HUDEP-2 (cell line): ENCODE measurements around the gene HMG20A.
A peak's percentile ranks its signal among the peaks of the same experiment; 100 is the strongest.

ENCODE experiments used
- DNase-seq, 76 experiments: peaks; one replicate each; lab custom pipeline; 2025; ENCODE audit not compliant: unreplicated experiment in 76 of 76; lab: John Stamatoyannopoulos, UW

The HMG20A gene

DNA sequence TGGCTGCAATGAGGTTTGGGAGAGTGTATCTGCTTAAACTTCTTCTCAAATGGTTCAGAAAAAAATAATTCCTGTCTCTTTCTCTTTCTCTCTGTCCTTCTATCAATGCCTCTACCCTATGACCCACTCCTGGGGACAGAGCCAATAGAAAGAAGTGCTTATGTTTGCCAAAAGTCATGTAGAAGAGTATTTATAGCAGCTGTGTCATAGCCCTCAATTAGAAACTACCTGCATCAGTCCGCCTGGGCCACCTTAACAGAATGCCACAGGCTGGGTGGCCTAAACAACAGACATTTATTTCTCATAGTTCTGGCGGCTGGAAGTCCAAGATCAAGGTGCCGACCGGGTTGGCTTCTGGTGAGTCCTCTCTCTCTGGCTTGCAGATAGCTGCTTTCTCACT is 92.5 kb downstream of the HMG20A start:
- no peak for DNase-seq

DNA sequence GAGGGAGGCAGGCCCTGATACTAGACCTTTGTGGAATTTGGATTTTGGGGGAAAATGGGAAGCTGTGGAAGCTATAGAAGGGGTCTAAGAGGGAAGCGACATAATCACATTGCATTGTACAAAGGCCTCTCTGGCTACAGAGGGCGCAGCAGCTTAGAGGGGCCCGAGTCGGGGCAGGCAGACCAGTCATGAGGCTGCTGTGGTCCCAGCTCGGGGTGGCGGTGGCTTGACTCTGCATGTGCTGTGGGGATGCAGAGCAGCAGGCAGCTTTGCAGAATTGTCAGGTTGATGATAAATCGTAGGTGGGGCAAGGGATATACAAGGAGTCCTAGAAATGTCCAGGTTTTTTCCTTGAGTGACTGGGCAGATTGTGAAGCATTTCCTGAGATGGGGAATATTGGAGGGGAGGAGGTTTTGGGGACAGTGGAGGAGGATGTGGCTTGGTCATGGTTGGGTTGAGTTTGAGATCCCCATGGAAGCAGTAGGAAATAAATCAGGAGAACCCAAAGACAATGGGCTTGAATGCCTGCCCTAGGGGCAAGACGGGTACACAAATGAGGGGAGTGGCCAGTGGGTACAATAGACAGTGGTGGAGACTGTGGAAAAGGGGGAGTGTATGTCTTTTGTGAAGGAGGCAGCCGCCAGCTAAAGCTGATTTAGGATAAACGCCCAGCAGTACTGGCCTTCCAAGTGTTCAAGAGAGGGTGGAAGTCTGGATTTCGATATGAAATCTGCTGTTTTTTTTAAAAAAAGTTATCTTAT is 94.1 kb downstream of the HMG20A start:
- DNase-seq, result no peak

- no peak for DNase-seq
Measured at GRCh38 chr15:77515613-77516012, 94.9 kb downstream of the HMG20A start.

DNA sequence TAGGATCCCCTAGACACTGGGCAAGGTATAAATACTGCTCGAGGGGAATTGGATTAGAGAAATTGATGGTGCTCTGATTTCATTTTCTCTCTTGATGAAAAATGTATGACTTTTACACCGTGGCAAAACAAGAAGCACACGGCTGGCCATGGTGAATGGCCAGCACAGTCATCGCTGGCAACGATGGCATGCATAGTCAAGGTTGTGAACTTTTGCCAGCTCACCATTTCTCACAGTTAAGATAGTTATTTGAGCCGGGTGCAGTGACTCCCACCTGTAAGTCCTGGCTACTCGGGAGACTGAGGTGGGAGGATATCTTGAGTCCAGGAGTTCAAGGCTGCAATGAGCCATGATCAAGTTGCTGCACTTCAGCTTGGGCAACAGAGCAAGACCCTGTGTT is 95.4 kb downstream of the HMG20A start:
- DNase-seq, result no peak

- DNase-seq, result no peak
Measured at GRCh38 chr15:77516786-77517185, 96.1 kb downstream of the HMG20A start.

- no peak for DNase-seq
Measured at GRCh38 chr15:77517579-77517978, 96.9 kb downstream of the HMG20A start.

- DNase-seq, result no peak
Measured at GRCh38 chr15:77518458-77518857, 97.8 kb downstream of the HMG20A start.

GRCh38 chr15:77519540-77519939 is 98.9 kb downstream of the HMG20A start:
- no peak for DNase-seq

DNA sequence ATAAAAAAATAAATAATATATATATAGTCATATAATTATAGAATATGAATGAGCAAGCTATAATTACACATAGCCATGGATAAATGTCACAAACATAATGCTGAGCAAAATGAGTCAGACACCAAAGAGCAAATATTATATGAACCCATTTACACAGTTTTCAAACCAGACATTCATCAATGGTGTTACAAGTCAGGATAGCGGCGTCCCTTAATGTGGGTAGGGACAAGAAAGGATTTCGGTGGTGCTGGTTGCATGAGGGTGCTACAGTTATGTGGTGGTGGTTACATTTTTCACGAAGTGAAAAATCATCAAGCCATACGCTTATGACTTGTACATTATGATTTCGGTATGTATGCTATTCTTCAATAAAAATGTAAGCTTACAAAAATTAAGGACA is 100.5 kb downstream of the HMG20A start:
- DNase-seq, result no peak

- DNase-seq, result no peak
Measured at GRCh38 chr15:77525400-77525811, 104.7 kb downstream of the HMG20A start.

- no peak for DNase-seq
Measured at GRCh38 chr15:77525907-77526594, 105.4 kb downstream of the HMG20A start.

DNA sequence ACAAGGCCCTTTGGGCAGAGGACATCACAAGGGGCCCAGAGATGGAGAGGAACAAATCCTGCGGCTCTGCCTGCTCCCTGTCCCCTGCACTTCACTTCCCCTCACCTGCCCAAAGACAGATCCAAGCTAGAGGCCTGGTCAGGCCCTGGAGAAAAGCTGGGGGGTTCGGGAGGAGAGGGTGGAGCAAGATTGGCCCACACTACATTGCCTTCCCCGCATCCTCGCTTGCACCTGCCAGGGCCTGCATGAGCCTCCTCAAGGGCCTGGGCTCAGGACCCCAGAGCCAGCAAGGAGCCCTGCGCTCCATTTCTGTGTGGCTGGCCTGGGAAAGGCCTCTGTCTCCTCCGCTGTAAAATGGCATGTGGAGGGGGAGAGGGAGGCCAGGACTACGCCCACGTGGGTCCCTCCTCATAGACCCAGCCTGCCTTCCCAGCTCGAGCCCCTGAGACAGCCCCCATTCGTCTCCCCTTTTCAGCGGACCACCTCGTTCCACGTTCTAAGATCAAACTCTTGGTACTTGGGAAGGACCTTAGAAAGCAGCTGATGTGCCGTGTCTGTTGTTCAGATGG is 106.0 kb downstream of the HMG20A start:
- no peak for DNase-seq

DNA sequence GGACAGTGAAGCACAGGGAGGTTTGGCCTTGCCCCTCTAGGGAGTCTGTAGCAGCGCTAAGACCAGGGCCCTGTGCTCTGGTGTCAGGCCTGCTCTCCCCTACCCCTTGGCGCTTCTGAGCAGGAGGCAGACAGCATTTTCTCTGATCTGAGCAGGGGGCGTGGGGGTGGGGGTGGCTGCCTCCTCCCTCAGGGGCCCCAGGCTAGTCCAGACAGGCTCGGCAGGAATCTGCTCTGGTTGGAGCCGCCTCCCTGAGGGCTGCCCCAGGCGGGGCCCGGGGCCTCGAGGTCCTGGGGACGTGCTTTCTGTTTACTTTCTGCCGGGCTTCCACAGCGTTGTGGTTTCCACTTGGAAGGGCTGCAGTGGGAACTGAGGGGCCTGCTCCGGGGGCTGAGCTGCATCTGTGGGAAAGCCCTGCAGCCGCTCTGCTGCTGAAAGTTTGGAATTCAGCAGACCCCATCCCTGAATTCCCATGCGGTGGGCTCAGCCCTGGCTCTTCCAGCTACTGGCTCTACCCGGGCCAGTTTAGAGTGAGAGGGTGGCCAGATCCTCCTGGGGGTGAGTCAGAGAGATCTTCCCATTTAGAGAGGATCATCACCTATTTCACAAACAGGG is 106.6 kb downstream of the HMG20A start:
- DNase-seq, result no peak

GRCh38 chr15:77527831-77528231 is 107.1 kb downstream of the HMG20A start:
- no peak for DNase-seq

GRCh38 chr15:77528290-77528967 is 107.7 kb downstream of the HMG20A start:
- DNase-seq, result no peak

DNA sequence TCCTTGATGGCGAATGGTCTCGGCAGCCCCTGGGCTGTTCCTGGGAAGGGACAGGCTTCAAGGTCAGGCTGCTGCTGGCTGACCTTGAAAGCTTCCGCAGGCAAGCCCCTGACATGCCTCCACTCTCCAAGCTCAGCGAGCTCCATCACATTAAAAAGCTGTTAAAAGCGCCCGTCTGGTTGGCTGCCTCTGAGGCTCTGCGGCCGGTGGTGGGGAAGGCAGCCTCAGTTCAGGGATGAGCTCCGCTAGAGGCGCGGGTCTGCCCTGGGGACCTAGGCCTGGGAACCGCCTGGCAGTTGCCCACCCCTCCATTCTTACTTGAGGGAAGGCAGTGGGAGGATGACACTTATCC is 108.3 kb downstream of the HMG20A start:
- DNase-seq, result no peak

DNA sequence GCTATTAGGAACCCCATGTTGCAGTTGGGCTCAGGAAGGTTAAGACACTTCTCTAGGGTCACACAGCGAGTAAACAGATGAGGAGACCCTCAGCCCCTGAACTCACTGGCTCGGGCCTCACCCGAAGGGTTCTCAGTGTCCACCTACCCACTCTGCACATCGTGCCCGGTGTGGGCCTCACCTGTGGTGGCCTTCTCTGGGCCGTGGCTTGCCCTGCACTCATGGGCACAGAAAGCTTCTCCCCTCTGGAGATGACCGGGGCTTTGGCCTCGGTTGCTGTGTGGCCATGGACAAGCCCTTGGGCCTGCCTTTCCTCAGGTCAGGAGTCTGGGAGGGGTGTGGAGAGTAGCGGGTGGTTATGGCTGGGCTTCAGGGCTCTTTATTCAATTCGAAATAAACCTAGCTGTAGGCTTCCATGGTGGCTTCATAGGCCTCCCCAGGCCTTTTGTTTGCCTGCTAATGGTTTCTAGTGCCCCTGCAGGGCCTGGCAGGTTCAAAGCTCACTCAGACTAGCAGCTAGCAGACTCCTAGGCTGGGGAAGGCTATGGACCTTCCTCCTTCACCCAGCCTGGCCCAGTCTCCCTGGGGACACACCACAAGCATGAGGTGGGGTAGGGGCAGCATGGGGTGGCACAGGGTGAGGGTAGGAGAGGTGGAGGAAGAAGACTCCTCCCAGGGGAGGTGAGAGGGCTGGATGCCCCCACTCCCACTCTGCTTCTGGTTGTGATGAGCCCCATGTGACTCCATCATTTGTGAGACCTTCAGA is 108.9 kb downstream of the HMG20A start:
- DNase-seq, result no peak

- no peak for DNase-seq
Measured at GRCh38 chr15:77530576-77530975, 109.9 kb downstream of the HMG20A start.

DNA sequence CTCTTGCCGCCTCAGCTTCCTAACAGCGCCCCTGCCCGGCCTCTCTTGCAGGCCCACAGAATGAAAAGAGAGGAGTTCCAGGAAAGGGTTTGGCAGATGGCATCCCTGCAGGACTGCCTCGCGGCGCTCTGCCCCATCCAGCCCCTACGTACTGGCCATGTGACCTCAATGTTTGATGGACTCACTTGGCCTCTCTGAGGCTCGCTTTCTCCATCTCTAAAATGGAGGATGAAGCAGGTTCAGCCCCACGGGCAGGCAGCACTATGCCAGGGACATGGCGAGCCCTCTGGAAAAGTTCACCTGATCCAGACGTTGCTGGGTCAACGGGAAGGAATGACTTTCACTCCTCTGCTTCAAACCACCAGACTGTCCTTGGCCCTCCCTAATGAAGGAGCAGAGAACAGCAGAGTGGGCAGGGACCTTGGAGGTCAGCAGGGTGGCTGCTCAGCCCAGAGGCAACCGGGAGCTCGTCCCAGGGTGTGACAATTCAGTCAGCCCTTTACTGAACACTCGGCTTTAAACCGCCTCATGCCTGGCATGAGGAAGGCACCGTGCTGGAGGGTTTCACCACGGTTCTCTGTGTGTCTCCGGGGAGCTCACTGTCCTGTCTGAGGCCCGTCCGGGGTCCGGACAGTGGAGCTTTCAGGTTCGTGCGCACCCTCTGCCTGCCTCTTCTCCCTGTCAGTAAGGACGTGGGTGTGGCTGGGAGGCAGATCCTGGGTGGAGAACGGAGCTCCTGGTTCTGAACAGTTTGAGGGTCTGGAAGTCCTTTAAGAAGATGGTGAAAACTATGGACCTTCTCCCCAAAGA is 110.7 kb downstream of the HMG20A start:
- peak in 1 of 76 experiments; percentile 1 for DNase-seq
